ENCODE measurements around the gene ELOVL2. TPM values are rescaled to one million over a fixed set of nuclear protein-coding genes. Genes with fewer than 3 reads are reported as not detected.

Gene ELOVL2
- total RNA-seq, 1 experiment from 2014 or later = 0.07 TPM

- no peak overlapping the region for H3K4me3 ChIP-seq (replicated peaks in 1 of 2; ENCODE audit: low read depth in 1 of 2, low read length in 2 of 2)
- no peaks in the 10 kb centered on the region for H3K9me2 ChIP-seq (ENCODE audit: insufficient read depth)
- H3K9me3 ChIP-seq (ENCODE audit: control insufficient read depth in 1 of 2, insufficient read depth in 1 of 2, low read depth in 1 of 2, low read length in 2 of 2) = no peaks in the 10 kb centered on the region
- H2AFZ ChIP-seq (ENCODE audit: low read depth, low read length, poor library complexity, severe bottlenecking) = no peak overlapping the region
- ATAC-seq = no peak
- no peaks in the 10 kb centered on the region for H3K36me3 ChIP-seq (ENCODE audit: control insufficient read depth in 1 of 2, insufficient read depth in 2 of 2, low read length in 2 of 2)
- no peak for DNase-seq (ENCODE audit: low read depth, low spot score)
- no peaks in the 10 kb centered on the region for H3K79me2 ChIP-seq (ENCODE audit: insufficient read depth, low read length)
- no peak overlapping the region for H3K9ac ChIP-seq (ENCODE audit: low read length)
- TF ChIP-seq YY1 (IDR thresholded peaks at IDR 0.05; ENCODE audit: extremely low read depth, insufficient replicate concordance, low read depth, low read length) (no peak), ELF1 (IDR thresholded peaks at IDR 0.05; ENCODE audit: borderline replicate concordance, low read depth) (no peak), CBX3 (IDR thresholded peaks at IDR 0.05; ENCODE audit: low read depth) (no peak), POLR2AphosphoS5 (IDR thresholded peaks at IDR 0.05; ENCODE audit: low read depth, low read length) (no peak), MAX (IDR thresholded peaks at IDR 0.05) (no peak), EZH2phosphoT487 (IDR thresholded peaks at IDR 0.05; ENCODE audit: borderline replicate concordance) (no peak), RAD21 (IDR thresholded peaks at IDR 0.05; ENCODE audit: low read depth) (no peak), EGR1 (IDR thresholded peaks at IDR 0.05; ENCODE audit: low read depth) (no peak), ZNF274 (IDR thresholded peaks at IDR 0.05; ENCODE audit: low read depth, low read length) (no peak), SP1 (IDR thresholded peaks at IDR 0.05; ENCODE audit: low read depth) (no peak), ZFX (IDR thresholded peaks at IDR 0.05) (no peak), POLR2A (IDR thresholded peaks at IDR 0.05; ENCODE audit: borderline replicate concordance, extremely low read depth, insufficient read depth, insufficient read length) (no peak), FOSL1 (IDR thresholded peaks at IDR 0.05; ENCODE audit: low read depth) (no peak), TCF7L2 (IDR thresholded peaks at IDR 0.05; ENCODE audit: borderline replicate concordance, extremely low read depth, insufficient read depth, insufficient read length) (no peak), JUND (IDR thresholded peaks at IDR 0.05) (no peak), REST (IDR thresholded peaks at IDR 0.05; ENCODE audit: low read depth) (no peak), SRF (IDR thresholded peaks at IDR 0.05; ENCODE audit: low read depth) (no peak), SIN3A (IDR thresholded peaks at IDR 0.05; ENCODE audit: low read depth) (no peak)
- RAD21 ChIA-PET (ENCODE audit: low non-redundant PET in 1 of 2, low total read pairs in 2 of 2, uncharacterized antibody in 2 of 2, unreplicated experiment in 2 of 2) = no interaction called here
- no peak overlapping the region for H3K4me2 ChIP-seq (ENCODE audit: low read length)
- intact Hi-C loops (cut with micrococcal nuclease) = no loop called here
- no peak overlapping the region for H3K27ac ChIP-seq (ENCODE audit: low read depth, low read length)
- POLR2A ChIA-PET = no interaction called here
- H4K20me1 ChIP-seq (ENCODE audit: insufficient read depth) = no peaks in the 10 kb centered on the region
- no TSS peak for BruUV-seq (replicated peaks)
- CTCF ChIA-PET = no interaction called here
- peaks cover 1 to 6% of the 10 kb centered on the region in 2 experiments; a peak in 2 of 4 replicates for H3K4me1 ChIP-seq (ENCODE audit: control insufficient read depth in 1 of 2, insufficient read depth in 2 of 2, low read length in 2 of 2)
- H3K27me3 ChIP-seq (ENCODE audit: insufficient read depth, low read length) = no peaks in the 10 kb centered on the region
Measured at GRCh38 chr6:11016452-11016851, 27.7 kb downstream of the ELOVL2 start.
